SKM-1 (cell line): Measurements from ENCODE around the gene PPIF.

Experiments
- DNase-seq: peaks from one replicate; lab custom pipeline; 2025; ENCODE audit not compliant: unreplicated experiment; lab: John Stamatoyannopoulos, UW

PPIF gene

GRCh38 chr10:79385392-79385795, 38.1 kb downstream of the PPIF start:
- no peak for DNase-seq

- no peak for DNase-seq
These were observed 38.7 kb downstream of the PPIF start for GRCh38 chr10:79385804-79386531.

DNA sequence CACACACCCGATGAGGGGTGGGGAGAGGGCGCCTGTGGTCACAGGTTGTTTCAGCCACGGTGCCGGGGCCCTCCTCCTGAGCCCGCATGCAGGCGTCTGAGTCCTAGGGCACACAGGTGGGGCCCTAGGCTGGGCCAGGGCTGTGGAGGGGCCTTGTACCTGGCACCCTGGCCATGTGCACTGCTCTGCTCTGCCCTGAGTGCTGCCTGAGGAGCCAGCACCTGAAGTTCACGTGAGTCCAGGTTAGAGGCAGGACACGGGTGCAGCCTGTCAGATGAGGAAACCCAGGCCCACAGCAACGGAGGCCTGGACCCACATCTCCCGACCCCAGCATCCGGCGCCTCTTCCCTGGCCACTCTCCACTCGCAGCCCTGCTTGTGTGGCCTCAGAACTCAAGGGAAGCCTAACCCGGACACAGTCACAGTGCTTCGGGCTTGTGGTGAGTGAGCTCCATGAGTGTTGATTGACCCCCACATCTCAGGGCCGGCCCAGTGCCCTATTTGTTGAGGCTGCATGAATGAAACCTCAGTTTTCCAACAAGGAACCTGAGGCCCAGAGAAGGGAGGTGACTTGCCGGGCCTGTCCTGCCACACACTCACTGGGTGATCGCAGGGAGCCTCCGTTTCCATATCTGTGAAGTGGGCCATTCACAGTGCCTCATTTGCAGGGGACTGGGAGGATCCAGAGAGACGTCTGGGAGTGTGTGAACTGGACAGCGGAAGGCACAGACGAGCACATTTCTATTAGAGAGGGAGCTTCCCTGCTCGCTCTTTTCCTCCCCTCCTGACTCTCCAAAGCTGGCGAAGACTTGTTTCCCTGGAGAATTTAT, 39.6 kb downstream of the PPIF start:
- DNase-seq, result no peak

DNA sequence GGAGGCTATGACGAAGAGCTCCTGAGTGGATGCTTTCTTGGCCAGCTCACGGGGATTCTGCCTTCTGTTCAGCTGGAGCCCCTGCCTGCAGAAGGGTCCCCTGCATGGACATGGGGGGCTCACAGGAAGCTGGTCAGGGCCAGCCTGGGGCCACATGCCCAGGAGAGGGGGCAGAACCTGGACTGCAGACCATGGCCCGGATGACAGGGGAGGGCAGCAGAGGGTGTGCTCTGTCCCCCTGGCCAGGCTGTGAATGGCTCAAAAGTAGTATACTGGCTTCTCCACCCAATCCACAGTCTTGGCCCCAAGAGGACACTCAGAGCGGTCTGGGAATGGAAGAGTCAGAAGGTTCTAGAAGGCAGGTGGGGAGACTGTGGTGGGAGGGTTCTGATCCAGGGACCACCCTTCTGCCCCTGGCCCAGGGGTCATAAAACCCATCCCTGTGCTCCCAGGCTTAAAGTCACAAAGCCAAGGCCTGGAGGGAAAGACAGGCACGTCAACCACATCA, 40.3 kb downstream of the PPIF start:
- DNase-seq, result no peak

GRCh38 chr10:79387974-79388850, 40.9 kb downstream of the PPIF start:
- no peak for DNase-seq

GRCh38 chr10:79390057-79390456, 42.8 kb downstream of the PPIF start:
- no peak for DNase-seq

DNA sequence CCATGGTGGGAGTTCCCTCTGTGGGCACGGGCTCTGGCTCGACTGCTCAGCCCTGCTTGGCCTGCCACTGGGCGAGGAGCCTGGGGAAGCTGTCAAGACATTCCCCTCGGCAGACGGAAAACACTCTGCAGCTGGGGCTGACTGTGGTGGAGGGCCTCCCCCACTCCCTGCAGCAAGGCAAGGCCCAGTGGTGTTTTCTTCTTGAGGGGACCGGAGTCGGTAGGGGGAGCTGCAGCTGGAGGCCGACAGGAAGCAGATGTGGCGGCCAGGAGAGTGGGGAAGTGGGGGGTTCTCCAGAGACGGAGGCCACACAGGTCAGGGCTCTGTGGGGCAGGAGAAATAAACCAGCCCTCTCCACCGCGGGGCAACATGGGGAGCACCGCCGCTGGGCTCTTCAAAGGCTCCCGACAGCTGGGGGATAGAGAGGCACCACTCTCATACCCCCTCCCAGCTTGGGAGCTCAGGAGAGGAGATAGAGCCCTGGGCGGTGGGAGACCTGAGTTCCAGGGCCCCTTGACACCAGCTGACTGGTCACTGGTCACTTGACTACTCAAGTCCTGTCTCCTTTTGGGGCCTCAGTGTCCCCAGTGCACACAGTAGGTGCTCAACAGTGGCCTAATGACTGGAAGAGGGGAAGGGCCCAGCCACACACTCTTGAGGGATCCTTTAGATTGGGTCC, 43.4 kb downstream of the PPIF start:
- DNase-seq, result no peak

DNA sequence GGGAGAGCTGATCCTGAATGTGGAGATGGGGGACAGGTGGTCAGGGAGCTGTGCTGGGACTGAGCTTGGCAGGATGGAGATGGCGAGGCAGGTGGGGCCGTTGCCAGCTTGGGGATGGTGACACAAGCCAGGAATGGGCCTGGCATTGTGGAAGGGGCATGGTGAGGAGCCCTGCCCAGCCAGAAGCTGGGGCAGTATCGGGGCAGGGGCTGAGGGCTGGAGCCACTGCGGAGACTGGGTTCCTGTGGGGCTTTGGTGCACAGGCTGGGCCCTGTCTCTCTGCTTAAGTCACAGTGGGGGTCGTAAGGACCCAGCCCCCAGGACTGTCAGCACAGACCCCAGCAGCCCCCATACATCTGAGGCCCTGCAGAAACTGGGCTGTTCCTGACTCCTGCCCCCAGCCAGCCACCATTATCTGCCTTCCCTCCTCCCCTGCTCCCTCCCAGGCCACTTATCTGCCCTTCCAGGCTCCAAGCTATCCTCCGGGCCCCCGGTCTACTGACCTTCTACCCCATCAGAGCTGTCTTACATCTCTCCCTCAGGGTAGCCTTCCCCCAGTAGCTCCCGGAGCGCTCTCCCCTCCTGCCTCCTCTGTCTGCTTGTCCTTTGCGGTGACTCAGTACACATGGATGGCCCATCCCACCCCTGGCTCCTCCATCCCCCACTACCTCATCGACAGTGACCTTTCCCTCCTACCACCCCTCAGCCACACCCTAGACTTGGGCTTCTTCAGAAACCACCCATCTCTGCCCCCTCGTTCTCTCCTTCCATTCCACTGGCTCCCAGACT, 44.2 kb downstream of the PPIF start:
- DNase-seq, result no peak

DNA sequence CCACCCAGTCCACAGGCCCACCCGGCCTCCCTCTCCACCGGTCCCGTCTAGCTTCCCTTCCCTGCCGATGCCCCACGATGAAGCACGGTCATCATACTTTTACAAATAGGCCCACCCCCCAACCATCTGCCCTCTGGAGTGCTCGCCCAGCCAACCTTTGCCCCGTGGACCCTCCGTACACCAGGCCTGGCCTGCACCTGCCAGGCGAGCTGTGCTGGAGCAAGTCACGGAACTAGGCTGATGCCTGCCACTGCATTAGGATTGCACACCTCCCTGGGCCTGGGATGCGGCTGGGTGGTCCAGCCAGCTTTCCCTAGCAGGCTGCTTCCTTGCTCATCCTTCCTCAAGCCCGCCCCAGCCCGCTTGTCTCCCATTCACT, 44.7 kb downstream of the PPIF start:
- DNase-seq, result no peak

DNA sequence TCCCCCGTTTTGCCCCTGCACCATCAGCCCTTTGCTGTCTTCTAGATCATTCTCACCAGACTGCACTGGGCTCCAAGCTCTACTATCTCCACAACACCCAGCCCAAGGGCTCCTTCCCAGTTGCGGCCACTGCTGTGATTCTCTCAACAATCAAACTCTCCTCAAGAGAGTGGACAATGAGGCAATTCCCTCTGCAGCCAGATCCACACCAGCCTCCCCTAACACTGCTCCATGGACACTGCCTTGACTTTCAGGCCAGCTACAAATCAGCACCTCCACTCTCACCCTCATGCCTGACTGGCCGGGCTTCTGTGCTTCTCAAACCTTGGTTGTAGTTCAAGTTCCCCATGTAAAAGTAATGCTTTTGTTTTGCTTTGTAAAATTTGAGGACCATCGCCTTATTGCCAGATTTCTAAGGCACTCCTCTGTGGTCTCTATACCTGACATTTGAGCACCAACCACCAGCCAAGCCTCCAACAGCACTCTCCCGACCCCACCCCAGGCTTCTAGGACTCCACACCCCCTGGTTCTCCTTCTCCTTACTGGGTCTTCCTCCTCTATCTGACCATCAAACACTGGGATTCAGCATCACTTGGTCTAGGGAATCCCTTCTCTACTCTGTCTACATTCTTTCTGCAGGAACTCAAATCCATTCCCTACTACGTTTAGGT, 45.4 kb downstream of the PPIF start:
- DNase-seq, result no peak

GRCh38 chr10:79393221-79393923, 46.1 kb downstream of the PPIF start:
- no peak for DNase-seq

- DNase-seq, result no peak
These were observed 46.8 kb downstream of the PPIF start for GRCh38 chr10:79393924-79394610.

- DNase-seq, result no peak
These were observed 47.4 kb downstream of the PPIF start for GRCh38 chr10:79394664-79395063.

DNA sequence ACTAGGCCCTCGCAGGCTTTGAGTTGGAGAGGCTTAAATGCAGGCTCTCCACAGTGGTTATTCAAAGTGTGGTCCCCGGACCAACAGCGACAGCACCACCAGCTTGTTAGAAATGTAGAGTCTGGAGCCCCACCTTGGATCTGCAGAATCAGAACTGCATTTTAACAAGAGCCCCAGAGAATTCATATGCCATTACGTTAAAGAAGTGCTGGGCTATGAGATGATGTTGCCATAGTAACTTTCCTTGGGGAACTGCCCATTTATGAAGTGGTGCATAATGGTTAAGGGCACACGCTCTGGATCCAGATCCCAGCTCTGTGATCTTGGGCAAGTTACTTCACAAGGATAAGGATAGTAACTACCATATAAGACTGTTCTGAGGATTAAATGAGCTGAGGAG, 49.3 kb downstream of the PPIF start:
- DNase-seq, result no peak

DNA sequence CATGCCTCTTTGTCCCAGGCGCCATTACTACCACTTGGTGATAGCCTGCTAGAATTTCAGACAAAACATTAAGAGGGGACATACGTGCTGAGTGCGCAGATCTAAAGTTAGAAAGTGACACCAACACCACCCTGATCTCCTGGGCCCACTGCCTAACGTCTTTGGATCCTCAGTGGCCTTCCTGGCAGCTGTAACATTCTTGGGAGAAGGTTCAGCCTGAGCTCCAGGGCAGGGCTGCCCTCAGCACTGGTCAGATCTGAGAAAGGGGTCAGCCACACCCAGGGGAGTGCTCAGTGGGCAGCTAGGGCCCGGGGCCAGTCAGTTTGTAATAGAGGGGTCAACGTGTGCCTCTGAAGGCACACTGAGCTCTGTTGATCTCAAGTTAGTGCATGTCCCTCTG, 49.8 kb downstream of the PPIF start:
- DNase-seq, result no peak

GRCh38 chr10:79397575-79398303, 50.5 kb downstream of the PPIF start:
- no peak for DNase-seq

DNA sequence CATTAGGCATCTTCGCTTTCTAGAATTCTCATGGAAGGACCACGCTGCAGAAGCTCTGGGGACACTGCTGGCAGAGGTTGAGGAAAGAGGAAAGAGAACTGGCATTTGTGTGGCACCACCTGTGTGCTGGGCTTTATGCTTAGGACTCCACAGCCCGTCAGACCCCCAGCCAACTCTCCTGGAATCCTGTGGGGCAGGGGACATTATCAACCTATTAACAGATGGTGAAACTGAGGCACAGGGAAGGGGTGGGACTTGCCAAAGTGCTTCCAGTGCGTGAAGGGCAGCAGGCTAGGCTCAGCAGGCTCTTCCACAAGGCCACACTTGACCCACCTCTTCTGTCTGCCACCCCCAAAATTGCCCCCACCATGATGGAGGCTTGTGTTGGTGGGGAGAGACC, 51.4 kb downstream of the PPIF start:
- DNase-seq, result no peak
